HepG2 (cell line): ENCODE results near the gene CAMK1G. TPM values are rescaled to one million over a fixed set of nuclear protein-coding genes. Genes with fewer than 3 reads are reported as not detected.

Source experiments
- ATAC-seq: fragments of 200-7000 bp; cut with Tn5 transposase; 3 replicates; pipeline ENCODE4 v1.9.1; 2020; ENCODE audit warnings: mild to moderate bottlenecking, moderate library complexity
- BruUV-seq: library from RNA; stranded (reverse); fragments of 400-500 nt; replicated peaks from 2 replicates; lab custom pipeline; 2021; lab: Mats Ljungman, UMichigan
- CTCF ChIA-PET: fragments of 300-600 bp; formaldehyde crosslinking; extraction: SDS; loops from one replicate; lab custom pipeline; 2021; ENCODE audit warnings: low total read pairs, inconsistent platforms, low intra/inter-chr PET ratio; lab: Yijun Ruan, JAX
- POLR2A ChIA-PET: fragments of 350-600 bp; sonication (Branson Sonifier 250); formaldehyde crosslinking; loops from one replicate; lab custom pipeline; 2020; ENCODE audit warnings: antibody characterized with exemption, inconsistent platforms; lab: Yijun Ruan, JAX
- DNase-seq: peaks from one replicate; pipeline ENCODE4 v3.0.0-alpha.2; 2015; ENCODE audit warnings: low spot score
- FAIRE-seq: peaks from 3 replicates; lab custom pipeline; 2011; peaks lifted over from hg19 to GRCh38; lab: Jason Lieb, UNC
- H2AFZ ChIP-seq: one replicate; pipeline ENCODE4 v1.6.1; 2011; ENCODE audit warnings: low read length, inconsistent platforms
- H3K27ac ChIP-seq: fragments of 300-600 bp; 3 replicates; pipeline ENCODE4 v1.8.0; 2011; ENCODE audit warnings: mixed run types, mild to moderate bottlenecking, mixed read lengths, low read length, inconsistent platforms; ENCODE audit not compliant: insufficient read depth; ENCODE audit errors: extremely low read length
- H3K27me3 ChIP-seq, 2 experiments: fragments of 200-600 bp in 1 of 2; 2 replicates in 1 of 2; 3 replicates in 1 of 2; pipeline versions ENCODE4 v1.6.0 to v1.8.0; 2011; ENCODE audit warnings: low read length in 2 of 2, mild to moderate bottlenecking in 2 of 2, moderate library complexity in 2 of 2, inconsistent platforms in 1 of 2; ENCODE audit not compliant: insufficient read depth in 2 of 2, control insufficient read depth in 1 of 2
- H3K36me3 ChIP-seq, 2 experiments: fragments of 200-600 bp in 1 of 2; replicated peaks in 1 of 2; 2 replicates in 1 of 2; 3 replicates in 1 of 2; pipeline versions ENCODE4 v1.5.1 to v1.8.0; 2011; ENCODE audit warnings: low read length in 2 of 2, inconsistent platforms in 1 of 2; ENCODE audit not compliant: insufficient read depth in 2 of 2, control insufficient read depth in 1 of 2
- H3K4me1 ChIP-seq: 2 replicates; pipeline ENCODE4 v1.5.1; 2012; ENCODE audit warnings: low read length, inconsistent platforms; ENCODE audit not compliant: insufficient read depth
- H3K4me2 ChIP-seq: 2 replicates; pipeline ENCODE4 v1.6.0; 2011; ENCODE audit warnings: low read depth, low read length, inconsistent platforms
- H3K4me3 ChIP-seq, 3 experiments: fragments of 200-600 bp in 1 of 3; sonication (generic), shearing (Covaris generic) in 1 of 3; replicated peaks in 1 of 3; 2 replicates each; pipeline ENCODE4 v1.5.1; 2011 to 2016; ENCODE audit warnings: low read length in 3 of 3, inconsistent platforms in 2 of 3, low read depth in 2 of 3, mild to moderate bottlenecking in 2 of 3, control low read depth in 1 of 3, mixed read lengths in 1 of 3; ENCODE audit not compliant: insufficient read depth in 1 of 3
- H3K79me2 ChIP-seq: one replicate; pipeline ENCODE4 v1.6.1; 2011; ENCODE audit warnings: low read length, inconsistent platforms; ENCODE audit not compliant: insufficient read depth
- H3K9ac ChIP-seq: 2 replicates; pipeline ENCODE4 v1.6.0; 2011; ENCODE audit warnings: mild to moderate bottlenecking, low read depth, low read length, inconsistent platforms; ENCODE audit not compliant: insufficient read depth
- H3K9me3 ChIP-seq: 2 replicates; pipeline ENCODE4 v1.5.1; 2012; ENCODE audit warnings: mild to moderate bottlenecking, low read length
- H4K20me1 ChIP-seq: 2 replicates; pipeline ENCODE4 v1.6.0; 2011; ENCODE audit warnings: inconsistent platforms, mild to moderate bottlenecking, low read length, moderate library complexity; ENCODE audit not compliant: insufficient read depth
- HDAC6 ChIP-seq: fragments of 200-600 bp; sonication (generic); IDR thresholded peaks from 2 replicates; pipeline ENCODE4 v1.7.0; 2017; ENCODE audit warnings: mild to moderate bottlenecking, antibody characterized with exemption, low read length, low read depth
- HOMEZ ChIP-seq: IDR thresholded peaks from 2 replicates; pipeline ENCODE4 v1.6.1; 2016; ENCODE audit warnings: low read depth
- MAZ ChIP-seq, 2 experiments: sonication (generic) in 1 of 2; formaldehyde crosslinking in 1 of 2; IDR thresholded peaks; 2 replicates each; pipeline versions ENCODE4 v1.5.0 to v1.6.1; 2012 to 2020; ENCODE audit warnings: low read depth in 2 of 2, mild to moderate bottlenecking in 2 of 2, borderline replicate concordance in 1 of 2, improper control_type of control experiment in 1 of 2, low read length in 1 of 2, missing genetic modification reagents in 1 of 2, moderate library complexity in 1 of 2
- NCOR1 ChIP-seq: fragments of 200-600 bp; sonication (generic); IDR thresholded peaks from 2 replicates; pipeline ENCODE4 v1.7.0; 2017; ENCODE audit warnings: antibody characterized with exemption, low read length, borderline replicate concordance
- RFXANK ChIP-seq: IDR thresholded peaks from 2 replicates; pipeline ENCODE4 v1.6.1; 2016
- TBX2 ChIP-seq: sonication (generic); formaldehyde crosslinking; IDR thresholded peaks from 2 replicates; pipeline ENCODE4 v1.5.0; 2020; ENCODE audit warnings: missing genetic modification reagents, mild to moderate bottlenecking, borderline replicate concordance
- ZNF468 ChIP-seq: sonication (generic); formaldehyde crosslinking; IDR thresholded peaks from 2 replicates; pipeline ENCODE4 v1.8.0; 2022; ENCODE audit warnings: mild to moderate bottlenecking, moderate library complexity, missing genetic modification reagents
- ZNF557 ChIP-seq: sonication (generic); formaldehyde crosslinking; IDR thresholded peaks from 2 replicates; pipeline ENCODE4 v1.4.0; 2020; ENCODE audit warnings: missing genetic modification reagents
- ZNF567 ChIP-seq: sonication (generic); formaldehyde crosslinking; IDR thresholded peaks from 2 replicates; pipeline ENCODE4 v1.8.1; 2023; ENCODE audit warnings: mild to moderate bottlenecking, missing genetic modification reagents, borderline replicate concordance
- ZNF597 ChIP-seq: sonication (generic); formaldehyde crosslinking; IDR thresholded peaks from 2 replicates; pipeline ENCODE4 v1.5.0; 2020; ENCODE audit warnings: missing genetic modification reagents
- ZNF687 ChIP-seq: sonication (generic); formaldehyde crosslinking; IDR thresholded peaks from 2 replicates; pipeline ENCODE4 v1.5.1; 2020; ENCODE audit warnings: mild to moderate bottlenecking, missing genetic modification reagents, moderate library complexity
- ZNF879 ChIP-seq: sonication (generic); formaldehyde crosslinking; IDR thresholded peaks from 2 replicates; pipeline ENCODE4 v1.8.1; 2023; ENCODE audit warnings: missing genetic modification reagents
- WGBS: methylation state at CpG from one replicate; pipeline ENCODE4 v1.1.6; 2017; ENCODE audit warnings: low lambda C conversion rate; 5-methylcytosine and 5-hydroxymethylcytosine counted together
- in situ Hi-C: cut with HindIII; loops from 2 replicates; pipeline ENCODE4 v1.10.0; 2017; ENCODE audit warnings: low pct_unique_long_range_greater_than_20kb; ENCODE audit not compliant: extremely low pct_ligation_motif_present
- intact Hi-C: fragments of 100-400 bp; cut with micrococcal nuclease; formaldehyde crosslinking; loops from one replicate; pipeline ENCODE4 v1.10.0; 2022; ENCODE audit not compliant: unreplicated experiment
- polyA plus RNA-seq, 8 experiments: library from polyadenylated mRNA; depleted of rRNA in 3 of 8; stranded (reverse) in 7 of 8; unstranded in 1 of 8; fragments of >200 nt; fragmentation: Illumina TruSeq in 4 of 8; extraction: Trizol in 4 of 8; gene quantifications; 2 replicates each; pipeline versions ENCODE4 v1.2.1 to v1.2.3, GENCODE V29; 2011 to 2016; ENCODE audit warnings: low read depth in 4 of 8, missing spikeins in 1 of 8, mixed read lengths in 1 of 8; ENCODE audit not compliant: insufficient read depth in 1 of 8
- total RNA-seq, 5 experiments: library from RNA; depleted of rRNA; stranded (reverse); fragments of >200 nt; fragmentation: Illumina TruSeq; extraction: Trizol; gene quantifications; 2 replicates each; pipeline ENCODE4 v1.2.3, GENCODE V29; 2016; ENCODE audit warnings: low read depth in 1 of 5
- TF ChIP-seq, protein P1 (sequence below): IDR thresholded peaks from 2 replicates; pipeline ENCODE4 v1.6.1; 2016; ENCODE audit warnings: low read depth, borderline replicate concordance

The CAMK1G gene
- total and polyA plus RNA-seq, 2 of the 13 experiments (the other 11 are each of a cell fraction or from before 2014, with no cell fraction given): not detected

GRCh38 chr1:209585672-209586071 is 2.2 kb downstream of the CAMK1G start:
- WGBS: 19% methylated on average over 8 of the region's 23 CpGs
- Histone ChIP-seq H3K4me2 (no peak overlapping the region), H3K79me2 (no peaks in the 10 kb centered on the region), H3K9ac (no peak overlapping the region), H4K20me1 (no peaks in the 10 kb centered on the region), H3K27me3 (peaks cover 0 to 5% of the 10 kb centered on the region in 2 experiments; a peak in 1 of 5 replicates), H3K36me3 (no peaks in the 10 kb centered on the region), H3K9me3 (no peaks in the 10 kb centered on the region), H3K4me3 (no peak overlapping the region), H3K4me1 (no peaks in the 10 kb centered on the region), H3K27ac (no peak overlapping the region), H2AFZ (no peak overlapping the region)
- DNase-seq (no peak), FAIRE-seq (no peak), ATAC-seq (no peak)
- in situ Hi-C loops: no loop called here
- intact Hi-C loops: no loop called here
- ChIA-PET CTCF (no interaction called here), POLR2A (no interaction called here)
- TF ChIP-seq, protein P1, sequence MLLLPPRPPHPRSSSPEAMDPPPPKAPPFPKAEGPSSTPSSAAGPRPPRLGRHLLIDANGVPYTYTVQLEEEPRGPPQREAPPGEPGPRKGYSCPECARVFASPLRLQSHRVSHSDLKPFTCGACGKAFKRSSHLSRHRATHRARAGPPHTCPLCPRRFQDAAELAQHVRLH: no peak
- TF ChIP-seq ZNF557 (CRISPR knock-in tag) (no peak), NCOR1 (no peak), ZNF879 (no peak), ZNF567 (no peak), TBX2 (CRISPR knock-in tag) (no peak), ZNF468 (CRISPR knock-in tag) (no peak), HOMEZ (no peak), MAZ (IDR thresholded peaks at IDR 0.05; ENCODE audit: borderline replicate concordance, low read depth, low read length) (no peak), MAZ (CRISPR knock-in tag; IDR thresholded peaks at IDR 0.05; ENCODE audit: low read depth) (no peak), ZNF597 (CRISPR knock-in tag) (no peak), ZNF687 (no peak), RFXANK (CRISPR knock-in tag) (no peak), HDAC6 (no peak)
- no TSS peak for BruUV-seq
